ENCODE measurements around the gene PCDHGB1. TPM values are rescaled to one million over a fixed set of nuclear protein-coding genes. Genes with fewer than 3 reads are reported as not detected.
"Not testable (repeated sequence)": the region's sequence is repeated elsewhere in the genome, so short reads cannot be mapped to it uniquely, and the experiment has no call there.

PCDHGB1 gene
- 0.39 and 1.1 TPM in 2 replicates for total RNA-seq

DNA sequence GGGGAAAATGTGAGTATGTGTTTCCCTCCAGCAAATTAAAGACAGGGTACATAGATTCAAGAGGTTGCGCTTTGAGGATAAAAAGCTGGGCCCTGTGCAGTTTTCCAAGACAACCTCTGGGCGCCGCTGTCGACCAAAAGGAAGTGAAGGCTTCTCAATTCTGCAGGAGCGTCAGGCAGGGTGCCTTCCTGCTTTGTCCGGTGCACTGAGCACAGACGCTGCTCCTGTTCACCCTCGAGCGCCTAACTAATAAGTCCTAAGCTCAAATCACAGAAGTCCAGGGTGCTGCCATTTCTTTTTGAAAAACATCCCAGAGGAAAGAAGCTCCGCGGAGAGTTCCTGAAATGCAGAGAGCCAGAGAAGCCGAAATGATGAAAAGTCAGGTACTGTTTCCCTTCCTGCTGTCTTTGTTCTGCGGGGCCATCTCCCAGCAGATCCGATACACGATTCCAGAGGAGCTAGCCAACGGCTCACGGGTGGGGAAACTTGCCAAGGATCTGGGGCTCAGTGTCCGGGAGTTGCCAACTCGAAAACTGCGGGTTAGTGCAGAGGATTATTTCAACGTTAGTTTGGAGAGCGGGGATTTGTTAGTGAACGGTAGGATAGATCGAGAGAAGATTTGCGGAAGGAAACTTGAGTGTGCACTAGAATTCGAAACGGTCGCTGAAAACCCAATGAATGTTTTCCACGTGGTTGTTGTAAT, at the start of gene PCDHGB1:
PCDHGB1 (plus strand) TSS at position 183 of the 703 bp plus-strand sequence; CDS start at position 345, 162 bp downstream.
- DNase-seq (ENCODE audit: low read depth in 2 of 2), result peak in 1 of 2 donors; percentile 42

DNA sequence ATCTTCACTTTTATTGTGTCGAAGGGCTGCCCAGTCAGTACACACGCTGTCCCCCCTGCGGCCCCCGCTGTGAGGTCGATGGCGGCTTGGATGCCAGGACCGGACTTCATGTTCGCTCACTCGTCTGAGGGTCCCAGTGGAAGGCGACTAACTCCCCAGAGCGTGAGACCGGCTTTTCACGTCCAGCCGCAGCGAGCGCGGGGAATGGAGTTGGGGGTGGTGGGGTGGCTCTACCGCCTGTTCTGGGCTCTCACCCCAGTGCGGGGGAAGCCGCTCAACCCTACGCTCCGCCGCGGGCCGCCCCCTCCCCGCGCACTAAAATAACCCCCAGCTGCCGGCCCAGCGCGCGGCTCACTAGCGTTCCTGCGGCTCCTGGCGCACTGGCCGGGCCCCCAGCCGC, 46.1 kb upstream of the PCDHGB1 start, which contains the start of gene SLC25A2:
SLC25A2 (minus strand) TSS at position 294 of the 400 bp plus-strand sequence; CDS start at position 110, 184 bp downstream.
- no peak for DNase-seq (ENCODE audit: low read depth in 2 of 2)

DNA sequence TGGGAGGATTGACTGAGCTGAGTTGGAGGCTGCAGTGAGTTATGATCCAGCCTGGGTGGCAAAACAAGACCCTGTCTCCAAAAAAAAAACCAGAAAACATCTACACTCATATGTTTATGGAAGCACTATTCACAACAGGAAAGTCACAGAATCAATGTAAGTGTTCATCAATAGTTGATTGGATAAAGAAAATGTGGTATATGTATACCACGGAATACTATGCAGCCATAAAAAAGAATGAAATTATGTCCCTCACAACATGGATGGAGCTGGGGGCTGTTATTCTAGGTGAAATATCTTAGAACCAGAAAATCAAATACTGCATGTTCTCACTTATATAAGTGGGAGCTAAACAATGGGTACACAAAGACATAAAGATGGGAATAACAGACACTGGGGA, 43.3 kb upstream of the PCDHGB1 start:
- DNase-seq (ENCODE audit: low read depth in 2 of 2), result no peak

DNA sequence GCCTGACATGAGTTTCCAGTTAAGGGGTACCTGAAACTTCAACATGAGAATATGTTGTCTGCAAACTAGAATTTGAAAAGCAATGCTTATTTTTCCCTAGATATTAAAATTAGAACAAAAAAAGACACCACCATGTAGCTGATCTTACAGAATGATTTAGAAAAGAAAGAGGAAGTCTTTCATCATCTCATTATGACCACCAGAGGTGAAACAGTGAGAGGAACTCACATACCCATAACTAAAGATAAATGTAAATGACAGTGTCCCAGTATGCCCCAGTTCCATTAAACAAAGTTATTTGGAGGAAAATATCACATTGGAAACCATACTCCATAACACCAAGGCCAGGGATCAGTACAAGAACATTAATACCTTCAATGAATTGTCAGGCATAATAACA, 36.2 kb upstream of the PCDHGB1 start:
- DNase-seq (ENCODE audit: low read depth in 2 of 2), result no peak

DNA sequence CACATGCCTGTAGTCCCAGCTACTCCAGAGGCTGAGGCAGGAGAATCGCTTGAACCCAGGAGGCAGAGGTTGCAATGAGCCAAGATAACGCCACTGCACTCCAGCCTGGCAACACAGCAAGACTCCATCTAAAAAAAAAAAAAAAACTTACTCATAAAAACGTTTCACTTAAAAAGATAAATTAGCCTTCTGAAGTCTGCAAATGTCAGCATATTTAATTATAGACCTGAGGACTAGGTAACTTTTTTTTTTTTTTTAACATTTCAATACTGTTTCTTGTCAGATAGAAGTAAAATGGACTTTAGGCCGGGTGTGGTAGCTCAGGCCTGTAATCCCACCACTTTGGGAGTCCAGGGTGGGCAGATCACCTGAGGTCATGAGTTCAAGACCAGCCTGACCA, 32.9 kb upstream of the PCDHGB1 start:
- not testable (repeated sequence) for DNase-seq (ENCODE audit: low read depth in 2 of 2)

DNA sequence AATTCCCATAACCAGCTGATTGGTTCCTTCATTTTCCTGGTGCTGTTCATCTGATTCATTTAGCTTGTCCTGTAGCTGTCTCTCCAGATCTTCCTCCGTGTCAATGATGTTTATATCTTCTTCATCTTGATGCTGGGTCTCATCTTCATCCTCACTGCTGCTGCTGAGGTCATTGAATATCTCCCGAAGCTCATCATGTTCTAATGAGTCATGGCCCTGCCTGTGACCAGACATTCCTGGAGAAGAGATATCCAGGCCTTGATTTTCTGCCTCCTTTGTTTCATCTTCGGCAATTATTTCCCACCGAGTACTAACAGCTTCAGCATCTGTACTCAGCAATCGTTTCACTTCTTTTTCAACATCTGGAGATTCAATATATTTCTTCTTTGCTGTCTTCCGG, 30.7 kb upstream of the PCDHGB1 start:
- DNase-seq (ENCODE audit: low read depth in 2 of 2), result no peak

DNA sequence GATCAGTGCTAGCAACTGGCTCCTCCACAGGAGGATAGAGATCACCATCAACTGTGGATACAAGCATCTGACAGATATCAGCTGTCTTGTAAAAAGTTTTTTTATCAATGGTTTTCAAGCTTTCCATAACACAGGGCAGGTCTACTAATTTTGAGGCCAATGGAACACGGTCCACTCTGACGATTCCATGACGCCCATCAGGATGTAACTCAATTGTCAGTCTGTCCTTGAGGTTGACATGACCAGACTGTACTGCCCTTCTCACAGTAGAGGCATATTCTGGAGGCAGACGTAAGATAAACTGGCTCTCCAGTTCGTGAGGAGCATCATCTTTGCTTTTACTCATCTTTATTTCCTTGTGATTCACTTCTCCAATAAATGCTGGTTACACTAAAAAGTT, 30.2 kb upstream of the PCDHGB1 start:
- DNase-seq (ENCODE audit: low read depth in 2 of 2), result no peak

DNA sequence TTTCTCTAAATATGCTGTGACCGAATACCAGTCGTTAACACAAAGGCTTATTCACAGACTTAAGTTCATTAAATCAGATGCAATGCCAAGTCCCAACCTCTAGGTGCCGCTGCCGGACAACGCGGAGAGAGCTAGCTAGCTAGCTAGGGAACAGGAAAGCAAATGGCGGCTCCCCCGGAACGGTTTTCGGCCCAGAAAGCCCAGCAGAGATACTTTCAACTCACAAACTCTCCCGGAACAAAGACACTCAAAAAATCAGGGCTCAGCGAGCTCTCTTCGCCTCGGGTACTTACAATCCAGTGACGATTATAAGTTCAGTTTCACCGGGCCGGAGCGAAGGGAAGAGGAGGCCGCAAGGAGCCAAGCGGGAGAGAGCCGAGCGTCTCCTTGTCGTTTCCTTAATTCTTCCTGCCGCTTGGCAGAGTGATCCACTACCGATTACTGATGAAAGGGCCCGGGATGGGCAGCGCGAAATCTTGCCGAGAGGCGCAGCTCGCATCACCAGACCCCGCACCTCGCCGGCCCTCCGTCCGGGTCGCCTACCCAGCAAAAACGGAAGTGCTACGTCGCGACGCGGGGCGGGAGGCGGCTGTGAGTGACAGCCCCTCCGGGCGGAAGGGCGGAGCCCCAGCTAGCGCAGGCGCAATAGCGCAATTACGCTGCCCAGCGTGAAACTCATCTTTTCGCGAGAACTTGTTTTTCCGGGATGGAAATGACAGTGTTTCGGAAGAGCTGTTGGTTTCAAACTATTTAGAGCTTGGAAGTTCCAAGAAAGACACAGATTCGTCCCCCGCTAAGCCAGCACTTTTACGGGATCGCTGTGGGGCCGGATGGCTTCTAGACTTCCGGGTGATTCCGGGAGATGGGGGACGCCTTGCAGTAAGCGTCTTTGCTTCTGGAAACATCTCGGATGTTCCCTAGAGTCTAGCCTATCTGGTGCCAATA, 29.4 kb upstream of the PCDHGB1 start, which contains the start of gene TAF7:
TAF7 (minus strand) TSS at position 560 of the 945 bp plus-strand sequence. CDS start 740 bp downstream, outside the sequence.
- peak; percentile 91 to 94 for DNase-seq (ENCODE audit: low read depth in 2 of 2)

DNA sequence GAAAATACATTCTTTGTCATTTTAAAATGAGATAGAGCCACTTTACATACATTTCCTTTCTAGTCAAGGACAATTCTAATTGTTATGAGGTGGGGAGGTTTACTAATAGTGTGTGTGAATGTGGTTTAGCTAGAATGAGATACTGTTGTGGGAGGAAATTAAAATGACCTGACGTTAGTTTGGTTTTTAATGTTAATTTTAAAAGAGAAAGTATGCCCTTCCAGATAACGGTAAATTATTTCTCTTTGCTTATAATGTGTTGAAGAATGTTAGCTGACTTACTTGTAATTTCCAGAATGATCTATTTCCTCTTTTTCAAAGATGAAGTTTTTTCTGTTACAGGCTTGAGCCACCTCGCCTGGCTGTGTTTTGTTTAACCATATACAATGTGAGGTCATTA, 27.6 kb upstream of the PCDHGB1 start:
- DNase-seq (ENCODE audit: low read depth in 2 of 2), result no peak

DNA sequence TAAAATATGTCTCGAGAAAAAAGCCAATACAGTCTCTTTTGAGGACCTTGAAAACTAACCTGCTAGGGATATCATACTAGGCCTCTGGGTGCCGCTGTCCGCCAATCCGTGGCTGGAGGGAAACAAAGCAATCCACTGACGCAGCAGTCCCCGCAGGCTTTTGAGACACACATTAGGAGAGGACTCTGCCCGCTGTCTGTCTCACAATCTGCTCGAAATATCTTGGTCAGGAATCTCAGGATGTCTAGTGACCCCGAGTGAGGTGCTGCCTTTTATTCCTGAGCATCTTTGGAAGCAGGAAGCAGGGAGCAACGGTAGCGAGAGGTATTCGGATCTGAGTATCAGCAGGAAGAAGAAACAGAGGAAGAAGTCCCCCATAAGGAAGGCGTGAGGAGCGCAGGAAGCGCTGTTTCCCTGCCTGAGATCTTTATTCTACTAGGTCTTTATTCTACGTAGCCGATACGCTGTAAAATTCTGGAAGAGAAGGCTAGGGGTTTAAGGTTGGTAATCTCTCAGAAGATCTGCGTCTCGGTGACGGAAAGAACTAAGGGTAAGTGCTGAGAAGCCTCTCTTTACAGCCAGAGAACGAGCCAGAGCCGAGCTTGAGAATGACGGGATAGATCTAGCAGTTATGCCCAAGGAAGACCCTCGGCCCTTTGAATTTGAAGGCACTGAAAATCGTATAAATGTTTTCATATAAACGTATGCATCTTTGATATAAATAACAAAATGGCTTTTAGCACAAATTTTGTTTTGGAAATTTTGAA, 23.6 kb upstream of the PCDHGB1 start:
- peak; percentile 41 to 75 for DNase-seq (ENCODE audit: low read depth in 2 of 2)

DNA sequence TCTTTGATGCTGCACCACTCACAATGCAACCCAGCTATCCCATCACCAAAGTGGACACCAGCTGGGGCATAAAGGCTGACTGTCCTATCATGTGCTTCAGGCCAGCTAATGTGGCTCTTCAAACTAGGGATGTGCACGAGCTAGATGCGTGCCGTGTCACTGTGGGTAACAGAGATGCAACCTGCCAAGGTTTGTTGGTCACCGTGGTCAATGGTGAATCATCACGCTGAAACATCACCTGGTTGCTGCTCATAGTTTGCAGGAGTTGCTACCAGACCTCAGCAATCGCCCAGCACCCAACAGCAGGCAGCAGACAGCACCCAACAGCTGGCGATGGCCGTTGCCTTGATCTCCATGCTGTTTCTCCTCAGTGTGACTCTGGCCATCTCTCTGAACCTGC, 21.7 kb upstream of the PCDHGB1 start:
- DNase-seq (ENCODE audit: low read depth in 2 of 2), result no peak

DNA sequence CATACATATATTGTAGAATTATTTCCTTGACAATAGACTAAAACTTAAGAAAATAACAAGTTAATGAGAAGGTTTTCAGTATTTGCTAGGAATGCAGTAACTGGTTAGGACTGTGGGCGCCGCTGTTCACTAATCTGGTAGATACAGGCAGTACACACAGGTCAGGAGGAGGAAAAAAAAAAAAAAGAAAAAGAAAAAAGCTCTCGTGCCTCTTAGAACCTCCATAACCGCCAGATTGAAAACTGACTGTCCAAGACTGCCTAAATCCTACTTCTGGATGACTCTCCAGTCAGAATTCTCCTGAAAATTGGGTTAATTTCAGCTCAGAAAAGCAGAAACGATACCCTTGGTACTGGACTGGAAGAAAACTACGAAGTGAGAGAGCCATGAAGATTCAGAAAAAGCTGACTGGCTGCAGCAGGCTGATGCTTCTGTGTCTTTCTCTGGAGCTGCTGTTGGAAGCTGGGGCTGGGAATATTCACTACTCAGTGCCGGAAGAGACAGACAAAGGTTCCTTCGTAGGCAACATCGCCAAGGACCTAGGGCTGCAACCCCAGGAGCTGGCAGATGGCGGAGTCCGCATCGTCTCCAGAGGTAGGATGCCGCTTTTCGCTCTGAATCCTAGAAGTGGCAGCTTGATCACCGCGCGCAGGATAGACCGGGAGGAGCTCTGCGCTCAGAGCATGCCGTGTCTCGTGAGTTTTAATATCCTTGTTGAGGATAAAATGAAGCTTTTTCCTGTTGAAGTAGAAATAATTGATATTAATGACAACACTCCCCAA, 19.4 kb upstream of the PCDHGB1 start, which contains the start of gene PCDHGA1:
PCDHGA1 (plus strand) TSS at position 216 of the 782 bp plus-strand sequence.
- peak in 1 of 2 donors; percentile 51 for DNase-seq (ENCODE audit: low read depth in 2 of 2)

DNA sequence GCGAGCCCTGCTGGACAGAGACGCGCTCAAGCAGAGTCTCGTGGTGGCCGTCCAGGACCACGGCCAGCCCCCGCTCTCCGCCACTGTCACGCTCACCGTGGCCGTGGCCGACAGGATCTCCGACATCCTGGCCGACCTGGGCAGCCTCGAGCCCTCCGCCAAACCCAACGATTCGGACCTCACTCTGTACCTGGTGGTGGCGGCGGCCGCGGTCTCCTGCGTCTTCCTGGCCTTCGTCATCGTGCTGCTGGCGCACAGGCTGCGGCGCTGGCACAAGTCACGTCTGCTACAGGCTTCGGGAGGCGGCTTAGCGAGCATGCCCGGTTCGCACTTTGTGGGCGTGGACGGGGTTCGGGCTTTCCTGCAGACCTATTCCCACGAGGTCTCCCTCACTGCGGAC, 17.3 kb upstream of the PCDHGB1 start:
- not testable (repeated sequence) for DNase-seq (ENCODE audit: low read depth in 2 of 2)

DNA sequence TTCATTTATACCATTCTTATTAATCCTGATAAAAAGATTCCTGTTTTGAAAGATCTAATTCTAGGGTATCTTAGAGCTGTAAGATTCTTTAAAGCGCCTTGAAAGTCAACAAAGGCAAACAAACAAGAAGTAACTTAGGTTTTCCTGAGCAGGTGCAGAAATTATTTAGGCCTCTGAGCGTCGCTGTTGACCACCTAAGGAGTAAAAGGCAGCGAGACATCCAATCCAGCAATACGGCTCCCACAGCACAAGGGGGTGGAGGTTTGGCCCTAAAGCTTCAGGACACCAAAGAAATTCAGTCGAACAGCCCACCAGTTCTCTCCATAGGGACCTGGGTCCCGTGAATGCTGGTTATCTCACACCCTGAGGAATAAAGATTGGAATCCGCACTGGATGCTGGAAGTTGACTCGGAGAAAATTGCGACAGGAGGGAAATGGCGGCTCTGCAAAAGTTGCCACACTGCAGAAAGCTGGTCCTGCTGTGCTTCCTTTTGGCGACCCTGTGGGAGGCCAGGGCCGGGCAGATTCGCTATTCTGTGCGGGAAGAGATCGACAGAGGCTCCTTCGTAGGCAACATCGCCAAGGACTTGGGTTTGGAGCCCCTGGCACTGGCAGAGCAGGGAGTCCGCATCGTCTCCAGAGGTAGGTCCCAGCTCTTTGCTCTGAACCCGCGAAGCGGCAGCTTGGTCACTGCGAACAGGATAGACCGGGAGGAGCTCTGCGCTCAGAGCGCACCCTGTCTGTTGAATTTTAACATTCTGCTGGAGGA, 11.2 kb upstream of the PCDHGB1 start, which contains the start of gene PCDHGA2:
PCDHGA2 (plus strand) TSS at position 223 of the 769 bp plus-strand sequence.
- peak in 1 of 2 donors; percentile 64 for DNase-seq (ENCODE audit: low read depth in 2 of 2)

DNA sequence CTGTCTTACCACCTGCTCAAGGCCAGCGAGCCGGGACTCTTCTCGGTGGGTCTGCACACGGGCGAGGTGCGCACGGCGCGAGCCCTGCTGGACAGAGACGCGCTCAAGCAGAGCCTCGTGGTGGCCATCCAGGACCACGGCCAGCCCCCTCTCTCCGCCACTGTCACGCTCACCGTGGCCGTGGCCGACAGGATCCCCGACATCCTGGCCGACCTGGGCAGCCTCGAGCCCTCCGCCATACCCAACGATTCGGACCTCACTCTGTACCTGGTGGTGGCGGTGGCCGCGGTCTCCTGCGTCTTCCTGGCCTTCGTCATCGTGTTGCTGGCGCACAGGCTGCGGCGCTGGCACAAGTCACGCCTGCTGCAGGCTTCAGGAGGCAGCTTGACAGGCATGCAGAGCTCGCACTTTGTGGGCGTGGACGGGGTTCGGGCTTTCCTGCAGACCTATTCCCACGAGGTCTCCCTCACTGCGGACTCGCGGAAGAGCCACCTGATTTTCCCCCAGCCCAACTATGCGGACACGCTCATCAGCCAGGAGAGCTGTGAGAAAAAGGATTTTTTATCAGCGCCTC, 9.0 kb upstream of the PCDHGB1 start:
- not testable (repeated sequence) for DNase-seq (ENCODE audit: low read depth in 2 of 2)

DNA sequence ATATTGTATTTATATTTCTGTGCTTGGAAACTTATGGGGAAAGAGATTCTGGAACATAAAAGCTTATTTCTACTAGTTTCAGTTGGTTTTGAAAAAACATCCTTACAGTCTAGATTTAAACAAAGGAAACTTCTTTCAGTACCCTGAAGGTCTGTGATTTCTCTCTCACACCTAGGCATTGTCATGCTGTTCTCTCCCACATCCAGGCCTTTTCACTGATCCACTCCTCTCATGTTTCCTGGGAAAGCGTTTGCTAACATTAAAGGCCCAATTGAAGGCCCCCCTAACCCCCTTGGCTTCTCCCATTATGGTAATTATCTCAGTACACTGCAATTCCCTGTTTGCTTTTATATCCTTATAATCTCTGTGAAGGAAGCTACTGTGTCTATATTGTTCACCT, 7.1 kb upstream of the PCDHGB1 start:
- no peak for DNase-seq (ENCODE audit: low read depth in 2 of 2)

DNA sequence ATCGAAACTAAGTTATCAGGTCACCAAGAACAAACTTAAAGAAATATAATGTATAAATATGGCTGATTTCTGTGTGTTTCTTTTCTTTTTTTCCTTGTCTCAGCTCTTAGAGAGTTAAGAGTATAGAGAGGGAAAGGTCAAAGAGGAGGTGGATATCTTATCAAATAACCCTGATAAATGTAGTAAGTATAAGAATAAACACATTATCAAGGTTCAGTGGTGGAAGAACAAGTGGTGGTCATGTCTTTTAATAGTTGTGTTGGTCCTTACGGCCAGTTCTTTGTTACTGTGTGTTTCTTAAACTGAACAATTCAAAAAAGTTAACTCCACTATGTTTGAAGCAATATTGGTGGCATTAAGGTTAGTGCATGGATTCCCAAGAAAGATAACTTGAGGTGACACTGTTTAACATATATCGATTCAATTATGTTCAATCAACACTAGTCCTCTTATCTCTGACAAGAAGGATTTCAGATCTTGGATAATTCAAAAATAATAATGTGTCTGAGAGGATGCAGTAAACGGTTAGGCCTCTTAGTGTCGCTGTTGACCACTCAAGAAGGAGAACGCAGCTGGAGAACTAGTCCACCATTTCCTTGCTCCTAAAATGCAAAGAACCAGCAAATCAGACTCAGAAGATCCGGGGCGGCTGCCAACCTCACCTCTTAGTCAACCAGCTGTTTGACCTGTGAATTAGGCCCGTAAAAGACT, 6.5 kb upstream of the PCDHGB1 start, which contains the start of gene PCDHGA3:
PCDHGA3 (plus strand) TSS at position 588 of the 711 bp plus-strand sequence. CDS start 205 bp downstream, outside the sequence.
- DNase-seq (ENCODE audit: low read depth in 2 of 2), result peak in 1 of 2 donors; percentile 58

DNA sequence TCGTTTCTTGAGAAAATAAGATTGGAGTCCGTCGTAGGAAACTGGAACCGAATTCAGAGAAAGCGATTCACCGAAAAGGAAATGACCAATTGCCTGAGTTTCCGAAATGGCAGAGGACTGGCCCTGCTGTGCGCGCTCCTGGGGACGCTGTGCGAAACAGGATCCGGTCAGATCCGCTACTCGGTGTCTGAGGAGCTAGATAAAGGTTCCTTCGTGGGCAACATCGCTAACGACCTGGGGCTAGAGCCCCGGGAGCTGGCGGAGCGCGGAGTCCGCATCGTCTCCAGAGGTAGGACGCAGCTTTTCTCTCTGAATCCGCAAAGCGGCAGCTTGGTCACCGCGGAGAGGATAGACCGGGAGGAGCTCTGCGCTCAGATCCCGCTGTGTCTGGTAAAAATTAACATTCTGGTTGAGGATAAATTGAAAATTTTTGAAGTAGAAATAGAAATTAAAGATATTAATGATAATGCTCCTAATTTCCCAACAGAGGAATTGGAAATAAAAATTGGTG, 5.9 kb upstream of the PCDHGB1 start:
- no peak for DNase-seq (ENCODE audit: low read depth in 2 of 2)
